Measurements from ENCODE around the gene DRAM2.

GRCh38 chr1:111162488-111162880, 22.6 kb upstream of the DRAM2 start:
- TF ChIP-seq CTCF (IDR thresholded peaks at IDR 0.05) (no peak), POLR2AphosphoS5 (IDR thresholded peaks at IDR 0.05) (no peak)
